NCI-H2171 treated with DMSO at 0.1 percent for 48 hours (cell line): ENCODE data around the gene TLX3.

Source experiments
- DNase-seq: peaks from one replicate; lab custom pipeline; 2025; lab: John Stamatoyannopoulos, UW

The TLX3 gene

GRCh38 chr5:171306166-171306565, 2.9 kb upstream of the TLX3 start:
- no peak for DNase-seq

- no peak for DNase-seq
Measured at GRCh38 chr5:171306781-171307591, 2.1 kb upstream of the TLX3 start.

GRCh38 chr5:171307789-171308452, 1.1 kb upstream of the TLX3 start:
- no peak for DNase-seq

GRCh38 chr5:171309276-171310211, 496 bp downstream of the TLX3 start:
- no peak for DNase-seq

GRCh38 chr5:171310212-171310818, 1.3 kb downstream of the TLX3 start:
- no peak for DNase-seq

GRCh38 chr5:171310819-171311321, 1.8 kb downstream of the TLX3 start:
- DNase-seq: no peak

GRCh38 chr5:171311322-171312077, 2.5 kb downstream of the TLX3 start:
- DNase-seq: no peak

GRCh38 chr5:171312129-171312974, 3.3 kb downstream of the TLX3 start:
- no peak for DNase-seq

GRCh38 chr5:171313481-171314206, 4.6 kb downstream of the TLX3 start:
- DNase-seq: no peak

- DNase-seq: no peak
Measured at GRCh38 chr5:171314728-171315385, 5.8 kb downstream of the TLX3 start.

GRCh38 chr5:171315386-171315891, 6.4 kb downstream of the TLX3 start:
- no peak for DNase-seq

GRCh38 chr5:171315925-171316257, 6.8 kb downstream of the TLX3 start:
- no peak for DNase-seq

- no peak for DNase-seq
Measured at GRCh38 chr5:171316258-171317121, 7.4 kb downstream of the TLX3 start.

- DNase-seq: no peak
Measured at GRCh38 chr5:171317230-171317629, 8.2 kb downstream of the TLX3 start.

- DNase-seq: no peak
Measured at GRCh38 chr5:171318026-171318425, 9.0 kb downstream of the TLX3 start.

GRCh38 chr5:171321447-171321846, 12.4 kb downstream of the TLX3 start:
- DNase-seq: no peak

- no peak for DNase-seq
Measured at GRCh38 chr5:171322527-171322926, 13.5 kb downstream of the TLX3 start.

- DNase-seq: no peak
Measured at GRCh38 chr5:171323007-171323406, 14.0 kb downstream of the TLX3 start.
